DOHH2 (cell line): ENCODE results near the gene MAN1C1.

ENCODE experiments used
- H3F3A ChIP-seq: fragments of 200-600 bp; sonication (generic), shearing (Covaris generic); 2 replicates; pipeline ENCODE4 v1.6.0; 2016; ENCODE audit warnings: antibody characterized with exemption, mild to moderate bottlenecking; ENCODE audit not compliant: control insufficient read depth, insufficient read depth
- H3K27ac ChIP-seq: fragments of 200-600 bp; sonication (generic); 2 replicates; pipeline ENCODE4 v1.5.1; 2014; ENCODE audit warnings: low read depth, mild to moderate bottlenecking, low read length, moderate library complexity
- H3K27me3 ChIP-seq: fragments of 200-600 bp; sonication (generic); 2 replicates; pipeline ENCODE4 v1.6.1; 2014; ENCODE audit warnings: mild to moderate bottlenecking, low read length, mixed read lengths; ENCODE audit not compliant: control insufficient read depth
- H3K36me3 ChIP-seq: fragments of 200-600 bp; sonication (generic); 2 replicates; pipeline ENCODE4 v1.6.1; 2014; ENCODE audit warnings: mild to moderate bottlenecking, low read length, moderate library complexity, mixed read lengths; ENCODE audit not compliant: control insufficient read depth
- H3K4me1 ChIP-seq: fragments of 200-600 bp; sonication (generic); 2 replicates; pipeline ENCODE4 v1.6.1; 2014; ENCODE audit warnings: mild to moderate bottlenecking, low read length, mixed read lengths; ENCODE audit not compliant: control insufficient read depth
- H3K4me2 ChIP-seq: fragments of 200-600 bp; sonication (generic); 2 replicates; pipeline ENCODE4 v1.6.0; 2014; ENCODE audit warnings: mild to moderate bottlenecking, low read length, moderate library complexity
- H3K4me3 ChIP-seq: fragments of 200-600 bp; sonication (generic); 2 replicates; pipeline ENCODE4 v1.5.1; 2014; ENCODE audit warnings: mild to moderate bottlenecking, low read length, mixed read lengths
- H3K79me2 ChIP-seq: fragments of 200-600 bp; sonication (generic); 2 replicates; pipeline ENCODE4 v1.6.1; 2014; ENCODE audit warnings: mild to moderate bottlenecking, low read length, mixed read lengths; ENCODE audit not compliant: control insufficient read depth
- H3K9me2 ChIP-seq: fragments of 200-600 bp; sonication (generic); replicated peaks from 2 replicates; pipeline ENCODE4 v1.6.1; 2014; ENCODE audit warnings: mild to moderate bottlenecking, low read length, mixed read lengths; ENCODE audit not compliant: control insufficient read depth
- H3K9me3 ChIP-seq: fragments of 200-600 bp; sonication (generic); 2 replicates; pipeline ENCODE4 v1.6.1; 2014; ENCODE audit warnings: antibody characterized with exemption, low read length, mixed read lengths; ENCODE audit not compliant: control insufficient read depth, insufficient read depth
- H4K20me1 ChIP-seq: fragments of 200-600 bp; sonication (generic); 2 replicates; pipeline ENCODE4 v1.6.0; 2014; ENCODE audit warnings: low read depth, mild to moderate bottlenecking, antibody characterized with exemption, low read length, moderate library complexity; ENCODE audit not compliant: control insufficient read depth, insufficient read depth
- CTCF ChIP-seq: fragments of 200-600 bp; sonication (generic); IDR thresholded peaks from one replicate; pipeline ENCODE4 v1.5.1; 2014; ENCODE audit warnings: antibody characterized with exemption, mild to moderate bottlenecking, low read depth, low read length; ENCODE audit not compliant: poor library complexity, severe bottlenecking
- EZH2phosphoT487 ChIP-seq: fragments of 200-600 bp; sonication (generic); IDR thresholded peaks from 2 replicates; pipeline ENCODE4 v1.6.1; 2017; ENCODE audit warnings: borderline replicate concordance, mild to moderate bottlenecking, antibody characterized with exemption, low read length, moderate library complexity, mixed read lengths

The MAN1C1 gene

GRCh38 chr1:25758466-25759070, 142.0 kb downstream of the MAN1C1 start:
- no peaks in the 10 kb centered on the region for H4K20me1 ChIP-seq
- no peak overlapping the region for H3K4me2 ChIP-seq
- no peaks in the 10 kb centered on the region for H3K4me1 ChIP-seq
- no peaks in the 10 kb centered on the region for H3K9me3 ChIP-seq
- no peaks in the 10 kb centered on the region for H3K9me2 ChIP-seq
- no peak overlapping the region for H3K27ac ChIP-seq
- no peak for TF ChIP-seq CTCF
- TF ChIP-seq EZH2phosphoT487 = no peak
- H3K27me3 ChIP-seq = peaks cover 37% of the 10 kb centered on the region
- H3F3A ChIP-seq = no peaks in the 10 kb centered on the region
- H3K79me2 ChIP-seq = no peaks in the 10 kb centered on the region
- H3K4me3 ChIP-seq = no peak overlapping the region
- H3K36me3 ChIP-seq = no peaks in the 10 kb centered on the region

- Histone ChIP-seq H4K20me1 (no peaks in the 10 kb centered on the region), H3K27me3 (peaks cover 30% of the 10 kb centered on the region), H3K9me3 (no peaks in the 10 kb centered on the region), H3K27ac (no peak overlapping the region), H3K4me2 (no peak overlapping the region), H3K4me1 (no peaks in the 10 kb centered on the region), H3K36me3 (no peaks in the 10 kb centered on the region), H3F3A (no peaks in the 10 kb centered on the region), H3K4me3 (no peak overlapping the region), H3K79me2 (no peaks in the 10 kb centered on the region), H3K9me2 (no peaks in the 10 kb centered on the region)
- TF ChIP-seq EZH2phosphoT487 (no peak), CTCF (no peak)
These were observed 143.6 kb downstream of the MAN1C1 start for GRCh38 chr1:25760122-25760719.

GRCh38 chr1:25760871-25761270, 144.3 kb downstream of the MAN1C1 start:
- H3K79me2 ChIP-seq = no peaks in the 10 kb centered on the region
- H3K9me2 ChIP-seq = no peaks in the 10 kb centered on the region
- no peak overlapping the region for H3K27ac ChIP-seq
- H3K9me3 ChIP-seq = no peaks in the 10 kb centered on the region
- no peak for TF ChIP-seq EZH2phosphoT487
- no peak for TF ChIP-seq CTCF
- H3K4me2 ChIP-seq = no peak overlapping the region
- H3K4me1 ChIP-seq = no peaks in the 10 kb centered on the region
- no peaks in the 10 kb centered on the region for H3F3A ChIP-seq
- no peak overlapping the region for H3K4me3 ChIP-seq
- H3K27me3 ChIP-seq = peaks cover 24% of the 10 kb centered on the region
- H3K36me3 ChIP-seq = no peaks in the 10 kb centered on the region
- H4K20me1 ChIP-seq = no peaks in the 10 kb centered on the region
